Activated CD8-positive, alpha-beta memory T cell treated with anti-CD3 and anti-CD28 coated beads for 36 hours (primary cell): ENCODE results near the gene TEX38. TPM values are rescaled to one million over a fixed set of nuclear protein-coding genes. Genes with fewer than 3 reads are reported as not detected.
"Not testable (repeated sequence)": the region's sequence is repeated elsewhere in the genome, so short reads cannot be mapped to it uniquely, and the experiment has no call there.

ENCODE experiments used
- CTCF ChIA-PET: fragments of 350-600 bp; sonication (Branson Sonifier 250); formaldehyde crosslinking; loops from one replicate; lab custom pipeline; 2021; ENCODE audit warnings: antibody characterized with exemption; lab: Charles Lee
- POLR2A ChIA-PET: fragments of 350-600 bp; sonication (Branson Sonifier 250); formaldehyde crosslinking; loops from one replicate; lab custom pipeline; 2021; ENCODE audit warnings: antibody characterized with exemption; lab: Charles Lee
- total RNA-seq, 2 experiments: library from RNA; stranded (reverse); gene quantifications; one replicate each; pipeline ENCODE4 v1.2.3, GENCODE V29; 2021

TEX38 gene
- total RNA-seq, 2 experiments from 2014 or later, result not detected

GRCh38 chr1:46681333-46682034 lies 9.8 kb downstream of the TEX38 start:
- CTCF ChIA-PET, result no interaction called here
- POLR2A ChIA-PET, result no interaction called here

- CTCF ChIA-PET, result no interaction called here
- POLR2A ChIA-PET, result no interaction called here
Measured at GRCh38 chr1:46682064-46682463, 10.4 kb downstream of the TEX38 start.

- ChIA-PET POLR2A (no interaction called here), CTCF (no interaction called here)
Measured at GRCh38 chr1:46684670-46685069, 13.0 kb downstream of the TEX38 start.

GRCh38 chr1:46686255-46686654 lies 14.6 kb downstream of the TEX38 start:
- ChIA-PET POLR2A (no interaction called here), CTCF (no interaction called here)

- POLR2A ChIA-PET, result no interaction called here
- CTCF ChIA-PET, result no interaction called here
Measured at GRCh38 chr1:46687093-46687659, 15.5 kb downstream of the TEX38 start.

- CTCF ChIA-PET, result interaction anchor here (0.6 kb wide), 1 partner anchor 38 kb away, joined by 3 read pairs; no protein-coding TSS in a partner anchor
- POLR2A ChIA-PET, result no interaction called here
Measured at GRCh38 chr1:46687921-46688509, 16.4 kb downstream of the TEX38 start.

DNA sequence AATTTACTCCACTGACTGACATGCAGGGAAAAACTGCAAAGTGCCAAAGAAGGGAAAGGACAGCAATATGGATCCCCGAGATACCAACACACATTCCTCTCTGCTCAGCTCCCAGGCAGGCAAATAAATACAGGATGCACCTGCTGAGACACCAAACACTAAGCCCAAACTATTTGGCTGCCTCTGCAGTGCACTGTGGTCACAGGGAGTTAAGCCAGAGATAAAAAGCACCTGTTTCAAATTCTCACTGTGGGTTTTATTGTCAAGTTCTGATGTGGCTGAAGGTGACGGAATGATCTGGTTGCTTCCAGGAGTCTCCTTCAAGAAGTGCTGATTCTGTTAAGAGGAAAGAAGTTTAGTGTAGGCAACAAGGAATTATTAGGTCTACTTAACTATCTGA lies 17.7 kb downstream of the TEX38 start:
- CTCF ChIA-PET, result no interaction called here
- POLR2A ChIA-PET, result no interaction called here

DNA sequence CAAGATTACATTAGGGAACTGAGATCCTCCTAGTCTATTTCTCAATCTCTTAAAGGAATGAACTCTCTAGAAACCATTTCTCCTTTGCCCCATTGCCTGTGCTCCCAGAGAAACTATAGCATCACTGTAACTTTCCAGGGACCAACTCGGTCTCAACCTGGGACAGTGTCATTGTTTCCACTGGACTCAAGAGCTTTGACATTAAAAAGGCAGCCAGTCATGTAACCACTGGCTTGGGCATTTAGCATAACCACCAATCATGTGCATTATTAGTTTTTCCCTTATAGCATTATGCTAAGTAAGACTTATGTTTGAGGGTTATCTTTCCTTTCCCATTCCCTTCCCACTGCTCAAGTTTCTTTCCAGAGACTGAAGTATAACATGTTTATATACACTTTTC lies 18.2 kb downstream of the TEX38 start:
- CTCF ChIA-PET, result no interaction called here
- POLR2A ChIA-PET, result no interaction called here

GRCh38 chr1:46690931-46691421 lies 19.3 kb downstream of the TEX38 start:
- POLR2A ChIA-PET, result no interaction called here
- CTCF ChIA-PET, result no interaction called here

GRCh38 chr1:46691997-46692790 lies 20.5 kb downstream of the TEX38 start:
- ChIA-PET CTCF (no interaction called here), POLR2A (no interaction called here)

DNA sequence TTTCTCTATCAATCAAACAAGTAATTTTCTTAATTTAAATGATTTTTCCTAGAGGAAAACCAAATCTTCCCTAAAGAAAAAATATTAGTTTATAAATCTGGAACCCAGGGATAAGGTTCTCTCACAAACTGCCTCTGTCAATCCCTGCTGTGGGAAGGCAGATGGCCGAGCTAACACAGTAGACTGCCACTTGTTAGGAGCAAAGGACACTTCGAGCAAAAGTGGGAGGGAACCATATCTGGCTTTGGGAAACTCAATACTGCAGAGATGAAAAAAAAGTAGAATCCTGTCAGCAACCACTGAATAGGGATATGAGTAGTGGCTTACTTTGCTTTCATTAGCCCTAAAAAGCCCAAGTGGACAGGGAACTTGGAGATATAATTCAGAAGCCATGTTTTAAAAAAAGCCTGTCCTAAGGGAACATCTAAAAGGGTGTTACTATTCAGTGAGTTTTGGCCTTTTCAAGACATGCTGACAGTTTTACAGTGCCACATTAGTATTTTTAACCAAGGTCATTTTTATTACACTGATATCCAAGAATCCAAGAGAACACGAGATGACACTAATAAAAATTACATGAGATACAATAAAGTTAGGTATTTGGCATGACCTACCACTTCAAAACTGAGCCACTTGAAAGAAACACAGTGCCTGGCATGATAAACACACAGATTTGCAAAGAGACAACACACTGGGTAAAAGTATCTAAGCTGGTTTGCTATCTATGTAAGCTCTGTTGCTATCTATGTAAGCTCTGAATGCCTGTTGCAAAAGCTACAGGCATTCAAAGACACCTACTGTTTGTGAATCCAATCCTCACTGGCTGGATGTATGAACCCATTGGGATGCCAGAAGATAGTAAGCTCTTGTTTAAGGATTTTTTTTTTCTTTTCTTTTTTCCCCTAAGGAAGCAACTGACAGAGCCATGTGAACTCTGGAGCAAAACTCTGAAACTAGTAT lies 21.4 kb downstream of the TEX38 start:
- ChIA-PET CTCF (no interaction called here), POLR2A (no interaction called here)

GRCh38 chr1:46694676-46695075 lies 23.0 kb downstream of the TEX38 start:
- CTCF ChIA-PET, POLR2A ChIA-PET: not testable (repeated sequence)

DNA sequence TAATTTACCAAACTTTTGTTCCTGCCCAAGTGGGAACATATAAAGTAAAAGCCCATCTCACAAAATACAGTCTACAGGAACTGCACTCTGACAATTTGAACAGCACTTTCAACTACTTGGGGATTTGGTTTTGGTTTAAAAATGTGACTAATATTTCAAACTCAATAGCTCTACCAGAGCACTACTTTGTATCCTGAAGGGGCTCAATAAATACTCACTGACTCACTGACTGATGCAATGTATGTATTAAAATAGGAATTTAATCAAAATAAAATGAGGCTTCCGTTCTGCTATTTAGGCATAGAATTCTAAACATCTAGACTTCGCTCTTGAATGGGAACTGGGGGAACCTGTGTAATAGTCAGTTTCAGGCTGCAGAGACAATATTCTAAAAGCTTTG lies 25.4 kb downstream of the TEX38 start:
- CTCF ChIA-PET, result no interaction called here
- POLR2A ChIA-PET, result no interaction called here

DNA sequence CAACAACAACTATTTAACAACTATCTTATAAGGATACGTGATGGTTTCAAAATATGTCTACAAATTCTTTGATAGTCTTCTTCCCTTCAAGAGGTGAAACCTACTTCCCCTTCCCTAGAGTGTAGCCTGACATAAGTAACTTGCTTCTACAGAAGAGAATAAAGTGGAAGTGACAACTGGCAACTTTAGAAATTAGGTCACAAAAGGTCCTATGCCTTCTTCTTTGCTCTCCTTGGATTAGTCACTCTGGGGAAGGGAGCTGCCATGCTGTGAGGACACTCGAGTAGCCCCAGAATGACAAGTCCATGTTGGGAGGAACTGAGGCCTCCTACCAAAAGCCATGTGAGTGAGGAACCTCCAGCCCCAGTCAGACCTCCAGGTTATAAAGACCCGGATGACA lies 28.0 kb downstream of the TEX38 start:
- ChIA-PET POLR2A (no interaction called here), CTCF (no interaction called here)

GRCh38 chr1:46703927-46704641 lies 32.4 kb downstream of the TEX38 start:
- ChIA-PET POLR2A (no interaction called here), CTCF (interaction anchor here (0.7 kb wide), 1 partner anchor 18 kb away, joined by 4 read pairs; no protein-coding TSS in a partner anchor)

DNA sequence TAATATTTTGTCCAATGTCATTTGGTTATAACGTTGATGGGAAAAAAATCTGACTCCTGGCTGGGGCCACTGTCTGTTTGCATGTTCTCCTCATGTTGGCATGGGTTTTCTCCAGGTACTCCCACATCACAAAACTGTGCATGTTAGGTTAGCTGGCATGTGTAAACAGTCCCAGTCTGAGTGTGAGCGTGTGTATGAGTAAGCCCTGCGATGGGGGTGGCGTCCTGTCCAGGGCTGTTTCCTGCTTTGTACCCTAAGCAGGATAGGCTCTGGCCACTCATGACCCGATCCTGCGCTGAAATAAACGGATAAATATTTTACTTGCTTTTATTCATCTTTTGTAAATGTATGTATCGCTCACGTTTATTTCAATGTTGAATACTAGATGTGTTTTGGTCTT lies 33.8 kb downstream of the TEX38 start:
- POLR2A ChIA-PET, result no interaction called here
- CTCF ChIA-PET, result no interaction called here

DNA sequence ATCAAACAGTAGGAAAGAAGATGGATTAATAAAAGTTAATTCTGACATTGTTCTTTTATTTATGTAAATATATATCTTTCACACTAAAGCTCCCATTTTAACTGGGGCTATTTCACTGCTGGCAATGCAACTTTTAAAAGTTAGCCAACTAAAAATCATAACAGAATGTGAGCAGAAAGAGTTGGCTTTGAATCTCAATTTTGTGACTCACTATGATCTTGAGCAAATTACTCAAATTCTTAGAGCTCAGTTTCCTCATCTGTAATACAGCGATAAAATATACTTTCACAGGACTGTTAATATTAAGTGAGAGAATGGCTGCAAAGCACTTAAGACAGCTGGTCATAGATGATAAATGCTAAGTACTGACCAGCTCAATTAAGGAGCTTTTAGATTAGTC lies 36.5 kb downstream of the TEX38 start:
- ChIA-PET CTCF (no interaction called here), POLR2A (interaction anchor here (0.6 kb wide), 1 partner anchor 729 kb away, joined by 3 read pairs; no protein-coding TSS in a partner anchor)

- POLR2A ChIA-PET, result no interaction called here
- CTCF ChIA-PET, result interaction anchor here (0.6 kb wide), 1 partner anchor 16 kb away, joined by 3 read pairs; no protein-coding TSS in a partner anchor
Measured at GRCh38 chr1:46714976-46715375, 43.3 kb downstream of the TEX38 start.
